Fibroblast of the aortic adventitia (primary cell): ENCODE results near the gene MDM4. TPM values are rescaled to one million over a fixed set of nuclear protein-coding genes. Genes with fewer than 3 reads are reported as not detected.
"Not testable (repeated sequence)": the region's sequence is repeated elsewhere in the genome, so short reads cannot be mapped to it uniquely, and the experiment has no call there.

Experiments
- DNase-seq: peaks from one replicate; pipeline ENCODE4 v3.0.0-alpha.2; 2010; ENCODE audit warnings: low read depth
- H3K4me3 ChIP-seq: 2 replicates; pipeline ENCODE4 v1.5.1; 2011; ENCODE audit warnings: low read depth, mild to moderate bottlenecking, control low read depth, low read length, moderate library complexity
- CTCF ChIP-seq: IDR thresholded peaks from 2 replicates; pipeline ENCODE4 v1.5.1; 2011; ENCODE audit warnings: mild to moderate bottlenecking, low read length, control low read depth, inconsistent platforms; ENCODE audit not compliant: insufficient read depth
- total RNA-seq: library from RNA; depleted of rRNA; stranded (reverse); fragments of >200 nt; gene quantifications from 2 replicates; pipeline ENCODE4 v1.2.3, GENCODE V29; 2012; ENCODE audit warnings: low replicate concordance

MDM4 gene
- total RNA-seq, 1 donor = 55.1 TPM

- no peak for TF ChIP-seq CTCF
- H3K4me3 ChIP-seq = peak overlapping the region; percentile 44
- peak; percentile 98 for DNase-seq
These were observed 9.3 kb upstream of the MDM4 start for GRCh38 chr1:204506969-204507316.

GRCh38 chr1:204507317-204508105, 8.7 kb upstream of the MDM4 start:
- peak overlapping the region; percentile 44 for H3K4me3 ChIP-seq
- DNase-seq = peak; percentile 46
- TF ChIP-seq CTCF = no peak

- H3K4me3 ChIP-seq = no peak overlapping the region
- no peak for DNase-seq
- no peak for TF ChIP-seq CTCF
These were observed 7.0 kb upstream of the MDM4 start for GRCh38 chr1:204509186-204509635.

- DNase-seq = no peak
- no peak for TF ChIP-seq CTCF
- H3K4me3 ChIP-seq = no peak overlapping the region
These were observed 4.8 kb upstream of the MDM4 start for GRCh38 chr1:204511366-204511765.

GRCh38 chr1:204513117-204513716, 3.0 kb upstream of the MDM4 start:
- no peak overlapping the region for H3K4me3 ChIP-seq
- no peak for TF ChIP-seq CTCF
- DNase-seq = no peak

GRCh38 chr1:204514828-204515227, 1.4 kb upstream of the MDM4 start:
- no peak for DNase-seq
- no peak for TF ChIP-seq CTCF

GRCh38 chr1:204517382-204517781, 1.2 kb downstream of the MDM4 start:
- not testable (repeated sequence) for DNase-seq
- peak overlapping the region; percentile 77 for H3K4me3 ChIP-seq

More at GRCh38 chr1:204514828-204515227, 1.4 kb upstream of the MDM4 start:
- no peak overlapping the region for H3K4me3 ChIP-seq
